ENCODE measurements around the gene PDE8A.

The PDE8A gene

GRCh38 chr15:85141726-85142125 lies 160.1 kb downstream of the PDE8A start:
- DNase-seq (ENCODE audit: low read depth) = peak; percentile 64
- H3K4me3 ChIP-seq (ENCODE audit: low read length) = no peak overlapping the region
- TF ChIP-seq CTCF (conservative IDR thresholded peaks at IDR 0.05; ENCODE audit: low read length) = no peak

GRCh38 chr15:85142312-85142711 lies 160.7 kb downstream of the PDE8A start:
- H3K4me3 ChIP-seq (ENCODE audit: low read length) = no peak overlapping the region
- TF ChIP-seq CTCF (conservative IDR thresholded peaks at IDR 0.05; ENCODE audit: low read length) = no peak
- DNase-seq (ENCODE audit: low read depth) = peak; percentile 12

GRCh38 chr15:85149465-85150129 lies 167.9 kb downstream of the PDE8A start:
- TF ChIP-seq CTCF (conservative IDR thresholded peaks at IDR 0.05; ENCODE audit: low read length) = no peak
- H3K4me3 ChIP-seq (ENCODE audit: low read length) = no peak overlapping the region
- DNase-seq (ENCODE audit: low read depth) = no peak

GRCh38 chr15:85150130-85150480 lies 168.4 kb downstream of the PDE8A start:
- H3K4me3 ChIP-seq (ENCODE audit: low read length) = no peak overlapping the region
- TF ChIP-seq CTCF (conservative IDR thresholded peaks at IDR 0.05; ENCODE audit: low read length) = no peak
- DNase-seq (ENCODE audit: low read depth) = no peak

- TF ChIP-seq CTCF (conservative IDR thresholded peaks at IDR 0.05; ENCODE audit: low read length) = no peak
- no peak overlapping the region for H3K4me3 ChIP-seq (ENCODE audit: low read length)
- DNase-seq (ENCODE audit: low read depth) = no peak
Observed at GRCh38 chr15:85151145-85151544, 169.5 kb downstream of the PDE8A start.

- H3K4me3 ChIP-seq (ENCODE audit: low read length) = no peak overlapping the region
- no peak for TF ChIP-seq CTCF (conservative IDR thresholded peaks at IDR 0.05; ENCODE audit: low read length)
- no peak for DNase-seq (ENCODE audit: low read depth)
Observed at GRCh38 chr15:85151861-85152260, 170.2 kb downstream of the PDE8A start.

- DNase-seq (ENCODE audit: low read depth) = no peak
- H3K4me3 ChIP-seq (ENCODE audit: low read length) = no peak overlapping the region
- no peak for TF ChIP-seq CTCF (conservative IDR thresholded peaks at IDR 0.05; ENCODE audit: low read length)
Observed at GRCh38 chr15:85154061-85154460, 172.4 kb downstream of the PDE8A start.
